A673 (cell line): ENCODE measurements around the gene TXLNG. TPM values are rescaled to one million over a fixed set of nuclear protein-coding genes. Genes with fewer than 3 reads are reported as not detected.
"Not testable (repeated sequence)": the region's sequence is repeated elsewhere in the genome, so short reads cannot be mapped to it uniquely, and the experiment has no call there.

Experiments
- BruUV-seq: library from RNA; stranded (reverse); fragments of 400-500 nt; replicated peaks from 2 replicates; lab custom pipeline; 2021; lab: Mats Ljungman, UMichigan
- CTCF ChIA-PET: fragments of 300-600 bp; sonication (Branson Sonifier 250); formaldehyde crosslinking; loops from one replicate; lab custom pipeline; 2022; ENCODE audit warnings: antibody characterized with exemption; lab: Charles Lee
- POLR2A ChIA-PET: fragments of 300-600 bp; sonication (Branson Sonifier 250); formaldehyde crosslinking; loops from one replicate; lab custom pipeline; 2022; ENCODE audit warnings: antibody characterized with exemption; ENCODE audit not compliant: low non-redundant PET; lab: Charles Lee
- DNase-seq: peaks from one replicate; pipeline ENCODE4 v3.0.0-alpha.2; 2015; ENCODE audit warnings: low spot score
- H3K27ac ChIP-seq: fragments of 200-600 bp; sonication (generic); 2 replicates; pipeline ENCODE4 v1.5.1; 2016; ENCODE audit warnings: mixed run types, low read depth, mild to moderate bottlenecking, mixed read lengths, antibody characterized with exemption, low read length; ENCODE audit not compliant: poor library complexity, severe bottlenecking
- H3K27me3 ChIP-seq: fragments of 200-600 bp; sonication (generic); replicated peaks from 2 replicates; pipeline ENCODE4 v1.6.1; 2017; ENCODE audit warnings: mixed run types, low read depth, mild to moderate bottlenecking, mixed read lengths, antibody characterized with exemption, low read length; ENCODE audit not compliant: insufficient read depth, poor library complexity
- H3K36me3 ChIP-seq: fragments of 200-600 bp; sonication (generic); 2 replicates; pipeline ENCODE4 v1.6.1; 2016; ENCODE audit warnings: mixed run types, mild to moderate bottlenecking, mixed read lengths, antibody characterized with exemption, low read length; ENCODE audit not compliant: insufficient read depth, poor library complexity, severe bottlenecking
- H3K4me1 ChIP-seq: fragments of 200-600 bp; sonication (generic); 2 replicates; pipeline ENCODE4 v1.6.1; 2017; ENCODE audit warnings: mixed run types, mild to moderate bottlenecking, mixed read lengths, antibody characterized with exemption, low read length; ENCODE audit not compliant: insufficient read depth, poor library complexity, severe bottlenecking
- H3K4me3 ChIP-seq: fragments of 200-600 bp; sonication (generic); 2 replicates; pipeline ENCODE4 v1.5.1; 2016; ENCODE audit warnings: low read depth, mixed run types, mild to moderate bottlenecking, mixed read lengths, low read length; ENCODE audit not compliant: poor library complexity, severe bottlenecking
- H3K9me3 ChIP-seq: fragments of 200-600 bp; sonication (generic); 2 replicates; pipeline ENCODE4 v1.6.1; 2016; ENCODE audit warnings: mixed run types, low read depth, mild to moderate bottlenecking, mixed read lengths, antibody characterized with exemption, low read length; ENCODE audit not compliant: poor library complexity, severe bottlenecking
- CTCF ChIP-seq: fragments of 300-800, 200-600 bp; sonication (generic); conservative IDR thresholded peaks from 2 replicates; pipeline ENCODE4 v1.5.1; 2017; ENCODE audit warnings: low read depth, mild to moderate bottlenecking, antibody characterized with exemption, low read length, moderate library complexity, mixed read lengths
- EZH2 ChIP-seq: fragments of 200-600 bp; sonication (generic); IDR thresholded peaks from 2 replicates; pipeline ENCODE4 v1.6.1; 2017; ENCODE audit warnings: borderline replicate concordance, low read depth, mild to moderate bottlenecking, mixed read lengths, antibody characterized with exemption, low read length; ENCODE audit not compliant: poor library complexity, severe bottlenecking
- intact Hi-C: fragments of 100-400 bp; cut with micrococcal nuclease; formaldehyde crosslinking; loops from one replicate; pipeline ENCODE4 v1.10.0; 2022; ENCODE audit not compliant: unreplicated experiment
- total RNA-seq: library from RNA; stranded (reverse); gene quantifications from 2 replicates; pipeline ENCODE4 v1.2.3, GENCODE V29; 2021

The TXLNG gene
- total RNA-seq, 1 experiment from 2014 or later: 25.7 TPM

GRCh38 chrX:16756724-16757123 is 29.5 kb upstream of the TXLNG start:
- Histone ChIP-seq H3K36me3 (peaks cover 37% of the 10 kb centered on the region), H3K4me1 (no peaks in the 10 kb centered on the region), H3K4me3 (no peak overlapping the region), H3K9me3 (no peaks in the 10 kb centered on the region), H3K27ac (no peak overlapping the region), H3K27me3 (no peaks in the 10 kb centered on the region)
- intact Hi-C loops: no loop called here
- DNase-seq: no peak
- CTCF ChIA-PET: no interaction called here
- POLR2A ChIA-PET: no interaction called here
- no TSS peak for BruUV-seq
- TF ChIP-seq EZH2 (no peak), CTCF (no peak)

- H3K4me3 ChIP-seq, BruUV-seq, intact Hi-C loops, H3K9me3 ChIP-seq, CTCF ChIA-PET, H3K27ac ChIP-seq, H3K27me3 ChIP-seq, H3K4me1 ChIP-seq, POLR2A ChIA-PET, DNase-seq: not testable (repeated sequence)
- peaks cover 22% of the 10 kb centered on the region for H3K36me3 ChIP-seq
These were observed 24.8 kb upstream of the TXLNG start for GRCh38 chrX:16761500-16761899.

- TF ChIP-seq CTCF (no peak), EZH2 (no peak)
- Histone ChIP-seq H3K36me3 (peaks cover 15% of the 10 kb centered on the region), H3K27ac (no peak overlapping the region), H3K9me3 (no peaks in the 10 kb centered on the region), H3K4me1 (no peaks in the 10 kb centered on the region), H3K27me3 (no peaks in the 10 kb centered on the region), H3K4me3 (no peak overlapping the region)
- intact Hi-C loops: no loop called here
- no TSS peak for BruUV-seq
- ChIA-PET CTCF (no interaction called here), POLR2A (no interaction called here)
- DNase-seq: no peak
These were observed 23.7 kb upstream of the TXLNG start for GRCh38 chrX:16762579-16762978.

- TF ChIP-seq CTCF: no peak
- TF ChIP-seq EZH2: no peak
- no peak for DNase-seq
- H3K4me1 ChIP-seq: no peaks in the 10 kb centered on the region
- no peaks in the 10 kb centered on the region for H3K36me3 ChIP-seq
- POLR2A ChIA-PET: no interaction called here
- H3K27ac ChIP-seq: no peak overlapping the region
- intact Hi-C loops: no loop called here
- H3K27me3 ChIP-seq: no peaks in the 10 kb centered on the region
- no peaks in the 10 kb centered on the region for H3K9me3 ChIP-seq
- BruUV-seq: no TSS peak
- H3K4me3 ChIP-seq: no peak overlapping the region
- CTCF ChIA-PET: no interaction called here
These were observed 20.7 kb upstream of the TXLNG start for GRCh38 chrX:16765594-16765993.
